Measurements from ENCODE around the gene PAH. TPM values are rescaled to one million over a fixed set of nuclear protein-coding genes. Genes with fewer than 3 reads are reported as not detected.

Gene PAH
- total and polyA plus RNA-seq, 2 of the 4 experiments (the other 2 are of a cell fraction), result not detected

GRCh38 chr12:102848832-102849231, 68.2 kb downstream of the PAH start:
- Histone ChIP-seq H3K27ac (ENCODE audit: insufficient read depth, low read length) (no peak overlapping the region), H3K23ac (ENCODE audit: low read depth, low read length) (no peak overlapping the region), H3K9me3 (ENCODE audit: control insufficient read depth, insufficient read depth, low read length) (peaks cover 21% of the 10 kb centered on the region; the same call in 1 of the 2 replicates), H2AK5ac (ENCODE audit: low read depth, low read length) (no peak overlapping the region), H3K9me1 (ENCODE audit: insufficient read depth, low read length) (no peaks in the 10 kb centered on the region), H2BK20ac (ENCODE audit: low read depth, low read length) (no peak overlapping the region), H3K4me3 (ENCODE audit: insufficient read depth, low read depth, low read length) (no peak overlapping the region), H3K4me2 (ENCODE audit: low read depth, low read length) (no peak overlapping the region), H2BK15ac (ENCODE audit: low read depth, low read length) (no peak overlapping the region), H3K56ac (ENCODE audit: extremely low read depth, insufficient read depth, low read length) (no peak overlapping the region), H3K36me3 (ENCODE audit: control insufficient read depth, insufficient read depth, low read length) (no peaks in the 10 kb centered on the region), H3K4me1 (ENCODE audit: control insufficient read depth, insufficient read depth, low read length) (no peaks in the 10 kb centered on the region), H3K18ac (ENCODE audit: low read depth, low read length) (no peak overlapping the region), H3K9ac (ENCODE audit: low read depth, low read length) (no peak overlapping the region), H2AFZ (replicated peaks; ENCODE audit: low read length, poor library complexity) (no peak overlapping the region), H4K8ac (ENCODE audit: low read depth in 2 of 2, low read length in 2 of 2) (no peak overlapping the region), H3K27me3 (ENCODE audit: control insufficient read depth, insufficient read depth, low read length) (no peaks in the 10 kb centered on the region), H3K79me1 (ENCODE audit: low read depth in 1 of 2, low read length in 2 of 2) (no peaks in the 10 kb centered on the region), H2AK9ac (replicated peaks; ENCODE audit: low read depth, low read length, poor library complexity) (no peak overlapping the region), H4K91ac (ENCODE audit: insufficient read depth, low read depth, low read length) (no peak overlapping the region), H3K4ac (ENCODE audit: low read depth, low read length) (no peak overlapping the region), H2BK120ac (ENCODE audit: low read depth, low read length) (no peak overlapping the region), H2BK5ac (ENCODE audit: low read depth, low read length, poor library complexity, severe bottlenecking) (no peak overlapping the region), H3K14ac (replicated peaks; ENCODE audit: low read depth, low read length) (no peak overlapping the region), H4K5ac (ENCODE audit: low read depth, low read length) (no peak overlapping the region), H4K20me1 (ENCODE audit: insufficient read depth, low read length) (no peaks in the 10 kb centered on the region)
- dilution Hi-C loops (cut with HindIII; ENCODE audit: low sequenced_read_pairs, unreplicated experiment), result no loop called here
- ChIA-PET CTCF (no interaction called here), POLR2A (ENCODE audit: unreplicated experiment) (no interaction called here)
- no TSS peak for BruUV-seq (replicated peaks)
- no peak for ATAC-seq (ENCODE audit: low read depth)
- in situ Hi-C loops (cut with MboI; ENCODE audit: low sequenced_read_pairs), result no loop called here
- intact Hi-C loops (cut with micrococcal nuclease), result no loop called here
- TF ChIP-seq RFX5 (IDR thresholded peaks at IDR 0.05; ENCODE audit: low read depth, low read length) (no peak), MAFK (IDR thresholded peaks at IDR 0.05; ENCODE audit: low read depth, low read length) (no peak), BHLHE40 (IDR thresholded peaks at IDR 0.05; ENCODE audit: low read depth, low read length) (no peak), MAZ (IDR thresholded peaks at IDR 0.05; ENCODE audit: borderline replicate concordance, low read depth, low read length) (no peak), FOS (IDR thresholded peaks at IDR 0.05; ENCODE audit: low read depth, low read length) (no peak), RCOR1 (IDR thresholded peaks at IDR 0.05; ENCODE audit: insufficient replicate concordance, low read length) (no peak), CEBPB (IDR thresholded peaks at IDR 0.05; ENCODE audit: low read depth, low read length) (no peak), SMC3 (IDR thresholded peaks at IDR 0.05; ENCODE audit: low read depth, low read length) (no peak), USF2 (IDR thresholded peaks at IDR 0.05; ENCODE audit: low read depth, low read length) (no peak), MXI1 (IDR thresholded peaks at IDR 0.05; ENCODE audit: borderline replicate concordance, low read depth, low read length) (no peak), CHD1 (IDR thresholded peaks at IDR 0.05; ENCODE audit: low read depth, low read length) (no peak), RAD21 (IDR thresholded peaks at IDR 0.05; ENCODE audit: low read length) (no peak)
- TF ChIP-seq, protein P1, sequence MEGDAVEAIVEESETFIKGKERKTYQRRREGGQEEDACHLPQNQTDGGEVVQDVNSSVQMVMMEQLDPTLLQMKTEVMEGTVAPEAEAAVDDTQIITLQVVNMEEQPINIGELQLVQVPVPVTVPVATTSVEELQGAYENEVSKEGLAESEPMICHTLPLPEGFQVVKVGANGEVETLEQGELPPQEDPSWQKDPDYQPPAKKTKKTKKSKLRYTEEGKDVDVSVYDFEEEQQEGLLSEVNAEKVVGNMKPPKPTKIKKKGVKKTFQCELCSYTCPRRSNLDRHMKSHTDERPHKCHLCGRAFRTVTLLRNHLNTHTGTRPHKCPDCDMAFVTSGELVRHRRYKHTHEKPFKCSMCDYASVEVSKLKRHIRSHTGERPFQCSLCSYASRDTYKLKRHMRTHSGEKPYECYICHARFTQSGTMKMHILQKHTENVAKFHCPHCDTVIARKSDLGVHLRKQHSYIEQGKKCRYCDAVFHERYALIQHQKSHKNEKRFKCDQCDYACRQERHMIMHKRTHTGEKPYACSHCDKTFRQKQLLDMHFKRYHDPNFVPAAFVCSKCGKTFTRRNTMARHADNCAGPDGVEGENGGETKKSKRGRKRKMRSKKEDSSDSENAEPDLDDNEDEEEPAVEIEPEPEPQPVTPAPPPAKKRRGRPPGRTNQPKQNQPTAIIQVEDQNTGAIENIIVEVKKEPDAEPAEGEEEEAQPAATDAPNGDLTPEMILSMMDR (conservative IDR thresholded peaks at IDR 0.05; ENCODE audit: low read depth, low read length), result no peak
- no peak for DNase-seq
- WGBS, 2 experiments (ENCODE audit: extremely low coverage in 2 of 2, insufficient read length in 1 of 2), result 71% methylated on average over 2 of the region's 3 CpGs; no CpG with 5 or more reads in 1 of the 2 experiments

Measured in IMR-90 (cell line).